ENCODE data around the gene MYO1C.

MYO1C gene

DNA sequence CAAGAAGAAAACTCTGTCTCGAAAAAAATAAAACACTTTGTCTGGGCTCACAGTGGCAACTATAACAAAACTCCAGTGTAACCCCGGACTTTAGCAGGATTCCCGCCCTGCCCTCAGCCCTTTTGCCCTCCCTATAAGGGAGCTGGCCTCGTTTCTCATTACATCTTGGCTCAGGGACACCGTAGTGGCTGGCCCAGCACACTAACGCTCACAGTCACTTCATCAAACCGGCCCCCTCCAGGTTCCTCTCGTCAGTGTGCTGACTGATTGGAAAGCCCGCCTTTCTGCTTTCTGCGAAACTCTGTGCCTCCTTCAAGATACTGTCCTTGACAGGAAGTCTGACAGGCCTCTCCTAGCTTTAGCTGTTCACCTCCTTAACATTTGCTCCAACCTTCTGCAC lies 11.2 kb upstream of the MYO1C start:
- TF ChIP-seq EZH2 (IDR thresholded peaks at IDR 0.05) (no peak), FOXP2 (optimal IDR thresholded peaks at IDR 0.05; ENCODE audit: control extremely low read depth, extremely low read length, insufficient read depth) (no peak), POLR2AphosphoS5 (IDR thresholded peaks at IDR 0.05; ENCODE audit: borderline replicate concordance, low read depth, low read length) (no peak)
- Histone ChIP-seq H3K27ac (no peak overlapping the region), H3K9me3 (ENCODE audit: low read depth, low read length) (no peaks in the 10 kb centered on the region), H3K4me3 (no peak overlapping the region), H3K36me3 (ENCODE audit: insufficient read depth, low read length) (no peaks in the 10 kb centered on the region), H3K9ac (ENCODE audit: insufficient read length) (no peak overlapping the region)
- DNase-seq (ENCODE audit: low read depth, low spot score): no peak

DNA sequence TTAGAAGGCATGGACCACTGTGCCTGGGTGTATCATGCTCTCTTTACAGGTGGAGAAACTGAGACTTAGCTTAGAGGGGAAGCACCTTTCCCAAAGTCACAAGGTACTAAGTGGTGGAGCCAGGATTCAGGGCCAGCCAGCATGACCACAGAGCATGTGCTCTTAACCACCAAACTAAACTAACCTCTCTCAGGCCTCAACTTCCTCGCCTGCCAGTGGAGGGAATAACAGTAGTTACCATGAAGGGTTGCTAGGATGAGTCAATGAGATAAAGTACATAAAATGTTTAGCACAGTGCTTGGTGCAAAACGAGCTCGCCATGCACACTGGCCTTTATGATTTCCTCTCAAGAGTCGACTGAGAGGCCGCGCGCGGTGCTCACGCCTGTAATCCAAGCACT lies 6.4 kb upstream of the MYO1C start:
- DNase-seq (ENCODE audit: low read depth, low spot score): no peak
- Histone ChIP-seq H3K4me3 (no peak overlapping the region), H3K36me3 (ENCODE audit: insufficient read depth, low read length) (no peaks in the 10 kb centered on the region), H3K9me3 (ENCODE audit: low read depth, low read length) (no peaks in the 10 kb centered on the region), H3K27ac (no peak overlapping the region), H3K9ac (ENCODE audit: insufficient read length) (no peak overlapping the region)
- TF ChIP-seq FOXP2 (optimal IDR thresholded peaks at IDR 0.05; ENCODE audit: control extremely low read depth, extremely low read length, insufficient read depth) (no peak), EZH2 (IDR thresholded peaks at IDR 0.05) (no peak), POLR2AphosphoS5 (IDR thresholded peaks at IDR 0.05; ENCODE audit: borderline replicate concordance, low read depth, low read length) (no peak)

DNA sequence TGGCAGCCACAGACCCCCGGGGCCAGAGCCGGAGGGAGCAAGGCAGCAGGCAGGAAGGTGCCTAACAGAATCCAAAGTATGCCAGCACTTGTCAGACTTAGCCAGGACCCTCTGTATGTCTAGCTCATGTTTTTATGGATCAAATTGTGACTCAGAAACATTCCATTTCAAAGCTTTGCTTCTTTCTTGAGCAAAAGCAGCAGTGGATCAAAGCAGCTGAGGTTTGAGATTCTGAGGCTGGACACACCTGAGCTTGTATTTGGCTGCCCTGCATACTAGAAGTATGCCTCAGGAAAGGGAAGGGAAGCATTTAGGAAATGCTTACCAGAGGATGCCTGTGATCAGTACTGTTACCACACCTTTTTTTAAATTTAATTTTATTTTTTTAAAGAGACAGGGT lies 5.7 kb upstream of the MYO1C start:
- Histone ChIP-seq H3K27ac (no peak overlapping the region), H3K4me3 (no peak overlapping the region), H3K9ac (ENCODE audit: insufficient read length) (no peak overlapping the region), H3K36me3 (ENCODE audit: insufficient read depth, low read length) (no peaks in the 10 kb centered on the region), H3K9me3 (ENCODE audit: low read depth, low read length) (no peaks in the 10 kb centered on the region)
- TF ChIP-seq FOXP2 (optimal IDR thresholded peaks at IDR 0.05; ENCODE audit: control extremely low read depth, extremely low read length, insufficient read depth): no peak
- no peak for TF ChIP-seq POLR2AphosphoS5 (IDR thresholded peaks at IDR 0.05; ENCODE audit: borderline replicate concordance, low read depth, low read length)
- no peak for TF ChIP-seq EZH2 (IDR thresholded peaks at IDR 0.05)
- no peak for DNase-seq (ENCODE audit: low read depth, low spot score)

DNA sequence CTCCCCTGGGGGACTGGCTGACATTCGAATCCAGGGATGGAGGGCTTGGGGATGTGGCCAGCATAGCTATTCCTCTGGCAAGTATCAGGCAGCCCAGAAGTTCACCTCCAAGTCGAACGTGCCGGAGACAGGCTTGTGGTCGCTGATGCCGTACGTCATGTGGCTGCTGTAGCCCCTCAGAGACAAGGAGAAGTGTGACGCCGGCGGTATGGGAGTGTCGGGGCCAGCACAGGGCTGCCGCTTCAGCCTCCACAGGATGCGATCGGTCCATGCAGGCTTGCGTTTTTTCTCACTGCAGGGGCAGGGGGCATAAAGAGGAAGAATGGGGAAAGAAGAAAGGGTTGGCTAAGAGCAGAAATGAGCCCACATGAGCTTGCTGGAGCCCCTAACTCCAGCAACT lies 5.3 kb upstream of the MYO1C start:
- H3K4me3 ChIP-seq: no peak overlapping the region
- no peak for DNase-seq (ENCODE audit: low read depth, low spot score)
- no peak overlapping the region for H3K27ac ChIP-seq
- no peak overlapping the region for H3K9ac ChIP-seq (ENCODE audit: insufficient read length)
- H3K36me3 ChIP-seq (ENCODE audit: insufficient read depth, low read length): no peaks in the 10 kb centered on the region
- TF ChIP-seq FOXP2 (optimal IDR thresholded peaks at IDR 0.05; ENCODE audit: control extremely low read depth, extremely low read length, insufficient read depth) (no peak), EZH2 (IDR thresholded peaks at IDR 0.05) (no peak)
- no peaks in the 10 kb centered on the region for H3K9me3 ChIP-seq (ENCODE audit: low read depth, low read length)

DNA sequence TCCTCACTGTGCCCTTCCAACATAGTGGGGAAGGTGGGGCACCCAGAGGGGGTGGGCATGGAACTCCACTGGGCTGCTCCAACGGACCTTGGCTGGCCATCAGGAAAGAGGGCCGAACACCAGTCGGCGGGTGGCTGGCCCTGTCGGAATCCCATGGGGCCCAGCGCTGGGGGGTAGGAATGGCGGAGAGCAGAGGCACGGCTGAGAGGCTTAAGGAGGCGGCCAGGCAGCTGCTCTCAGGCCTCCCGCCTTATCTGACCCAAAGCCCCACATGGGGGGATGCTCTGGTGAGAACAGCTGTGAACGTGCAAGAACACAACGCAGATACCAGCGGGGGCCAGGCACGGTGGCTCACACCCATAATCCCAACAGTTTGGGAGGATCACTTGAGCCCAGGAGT lies 4.4 kb upstream of the MYO1C start:
- no peak overlapping the region for H3K9ac ChIP-seq (ENCODE audit: insufficient read length)
- no peak overlapping the region for H3K27ac ChIP-seq
- H3K9me3 ChIP-seq (ENCODE audit: low read depth, low read length): no peaks in the 10 kb centered on the region
- H3K36me3 ChIP-seq (ENCODE audit: insufficient read depth, low read length): no peaks in the 10 kb centered on the region
- DNase-seq (ENCODE audit: low read depth, low spot score): no peak
- no peak overlapping the region for H3K4me3 ChIP-seq
- TF ChIP-seq POLR2AphosphoS5 (IDR thresholded peaks at IDR 0.05; ENCODE audit: borderline replicate concordance, low read depth, low read length) (no peak), EZH2 (IDR thresholded peaks at IDR 0.05) (no peak), FOXP2 (optimal IDR thresholded peaks at IDR 0.05; ENCODE audit: control extremely low read depth, extremely low read length, insufficient read depth) (no peak)

- no peak for DNase-seq (ENCODE audit: low read depth, low spot score)
- H3K4me3 ChIP-seq: no peak overlapping the region
- no peak overlapping the region for H3K9ac ChIP-seq (ENCODE audit: insufficient read length)
- H3K9me3 ChIP-seq (ENCODE audit: low read depth, low read length): no peaks in the 10 kb centered on the region
- TF ChIP-seq POLR2AphosphoS5 (IDR thresholded peaks at IDR 0.05; ENCODE audit: borderline replicate concordance, low read depth, low read length): no peak
- TF ChIP-seq EZH2 (IDR thresholded peaks at IDR 0.05): no peak
- TF ChIP-seq FOXP2 (optimal IDR thresholded peaks at IDR 0.05; ENCODE audit: control extremely low read depth, extremely low read length, insufficient read depth): no peak
- H3K36me3 ChIP-seq (ENCODE audit: insufficient read depth, low read length): no peaks in the 10 kb centered on the region
- peak overlapping the region; percentile 75; the same call in 1 of the 2 replicates for H3K27ac ChIP-seq
These were observed 2.9 kb upstream of the MYO1C start for GRCh38 chr17:1495265-1495989.

DNA sequence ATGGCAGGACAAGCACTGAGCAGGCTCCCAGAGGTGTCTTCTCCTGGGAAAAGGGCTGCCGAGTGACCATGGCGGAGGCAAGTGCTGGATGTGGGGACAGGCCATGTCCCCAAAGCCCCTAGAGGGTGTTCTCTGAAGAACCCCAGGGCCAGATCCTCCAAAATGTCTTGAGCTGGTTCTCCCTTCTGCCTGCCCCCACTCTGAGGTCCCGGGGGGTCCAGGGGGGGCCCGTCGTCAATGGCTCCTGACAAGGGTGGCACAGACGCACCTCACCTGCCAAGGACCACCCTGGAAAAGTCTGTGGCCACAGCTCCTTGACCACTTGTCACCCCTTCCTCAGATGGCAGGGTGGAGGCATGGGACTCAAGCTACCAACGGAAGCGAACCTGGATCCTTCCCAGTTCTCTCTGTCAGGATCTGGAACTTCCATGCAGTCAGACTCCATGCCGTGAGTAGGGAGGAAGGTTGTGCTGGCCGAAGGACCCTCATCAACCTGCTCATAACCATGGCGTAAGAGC lies 2.3 kb upstream of the MYO1C start:
- DNase-seq (ENCODE audit: low read depth, low spot score): no peak
- Histone ChIP-seq H3K27ac (peak overlapping the region; percentile 75; the same call in 1 of the 2 replicates), H3K4me3 (no peak overlapping the region), H3K36me3 (ENCODE audit: insufficient read depth, low read length) (no peaks in the 10 kb centered on the region), H3K9me3 (ENCODE audit: low read depth, low read length) (no peaks in the 10 kb centered on the region), H3K9ac (ENCODE audit: insufficient read length) (no peak overlapping the region)
- TF ChIP-seq POLR2AphosphoS5 (IDR thresholded peaks at IDR 0.05; ENCODE audit: borderline replicate concordance, low read depth, low read length): no peak
- TF ChIP-seq EZH2 (IDR thresholded peaks at IDR 0.05): no peak
- TF ChIP-seq FOXP2 (optimal IDR thresholded peaks at IDR 0.05; ENCODE audit: control extremely low read depth, extremely low read length, insufficient read depth): no peak

DNA sequence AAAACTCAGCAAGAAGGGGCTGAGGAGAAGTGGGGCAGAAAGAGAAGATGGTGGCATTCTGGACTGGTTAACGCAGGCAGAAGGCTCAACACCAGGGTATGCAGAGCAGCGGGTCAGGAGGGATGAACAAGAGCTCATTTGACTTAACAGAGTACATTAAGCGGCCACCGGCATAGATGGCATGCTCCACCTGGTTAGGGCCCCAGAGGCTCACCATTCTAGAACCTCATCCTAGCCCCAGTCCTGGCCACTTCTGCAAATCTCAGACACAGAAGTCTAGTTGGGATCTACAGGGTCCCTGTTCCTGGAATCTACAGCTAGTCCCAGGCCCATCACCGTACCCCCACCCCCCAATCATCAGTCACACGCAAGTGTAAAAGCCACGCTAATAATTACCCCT lies 1.7 kb upstream of the MYO1C start:
- DNase-seq (ENCODE audit: low read depth, low spot score): no peak
- no peak for TF ChIP-seq POLR2AphosphoS5 (IDR thresholded peaks at IDR 0.05; ENCODE audit: borderline replicate concordance, low read depth, low read length)
- no peak for TF ChIP-seq FOXP2 (optimal IDR thresholded peaks at IDR 0.05; ENCODE audit: control extremely low read depth, extremely low read length, insufficient read depth)
- no peak for TF ChIP-seq EZH2 (IDR thresholded peaks at IDR 0.05)
- Histone ChIP-seq H3K36me3 (ENCODE audit: insufficient read depth, low read length) (no peaks in the 10 kb centered on the region), H3K9me3 (ENCODE audit: low read depth, low read length) (no peaks in the 10 kb centered on the region), H3K27ac (peak overlapping the region; percentile 75; the same call in 1 of the 2 replicates), H3K9ac (ENCODE audit: insufficient read length) (no peak overlapping the region), H3K4me3 (no peak overlapping the region)

All from SK-N-MC (cell line).